ENCODE measurements around the gene TMEM63C.

GRCh38 chr14:77272261-77272660, 90.7 kb downstream of the TMEM63C start:
- no peak for TF ChIP-seq MYNN (tag by site-specific recombination; IDR thresholded peaks at IDR 0.05; ENCODE audit: borderline replicate concordance)
- no peak for TF ChIP-seq CTCF (tag by site-specific recombination; IDR thresholded peaks at IDR 0.05)
- TF ChIP-seq ZFP41 (tag by site-specific recombination; IDR thresholded peaks at IDR 0.05; ENCODE audit: borderline replicate concordance), result no peak
- TF ChIP-seq SP2 (tag by site-specific recombination; IDR thresholded peaks at IDR 0.05), result no peak
- no peak for TF ChIP-seq ZNF324 (tag by site-specific recombination; IDR thresholded peaks at IDR 0.05)
- TF ChIP-seq ZNF560 (tag by site-specific recombination; IDR thresholded peaks at IDR 0.05; ENCODE audit: borderline replicate concordance), result no peak
- no peak for TF ChIP-seq ATF2 (tag by site-specific recombination; IDR thresholded peaks at IDR 0.05; ENCODE audit: low read depth)
- no peak for TF ChIP-seq ZBTB17 (tag by site-specific recombination; IDR thresholded peaks at IDR 0.05)
- no peak for TF ChIP-seq ZSCAN18 (tag by site-specific recombination; IDR thresholded peaks at IDR 0.05)
- TF ChIP-seq ZNF48 (tag by site-specific recombination; IDR thresholded peaks at IDR 0.05), result no peak
- TF ChIP-seq SETDB1 (IDR thresholded peaks at IDR 0.05; ENCODE audit: insufficient read length, low read length), result no peak
